SJCRH30 (cell line): ENCODE measurements around the gene SNCB. TPM values are rescaled to one million over a fixed set of nuclear protein-coding genes. Genes with fewer than 3 reads are reported as not detected.

Source experiments
- DNase-seq, 2 experiments: peaks; one replicate each; pipeline ENCODE4 v3.0.0-alpha.2; 2015 to 2020
- H3K27ac ChIP-seq: fragments of 250-450 bp; sonication (Bioruptor Pico); 2 replicates; pipeline ENCODE4 v1.5.1; 2020; ENCODE audit warnings: mild to moderate bottlenecking, moderate library complexity
- H3K27me3 ChIP-seq: fragments of 250-450 bp; sonication (Bioruptor Pico); 2 replicates; pipeline ENCODE4 v1.5.1; 2020; ENCODE audit warnings: mild to moderate bottlenecking, moderate library complexity
- H3K36me3 ChIP-seq: fragments of 250-450 bp; sonication (Bioruptor Pico); 2 replicates; pipeline ENCODE4 v1.5.1; 2020; ENCODE audit warnings: mild to moderate bottlenecking, moderate library complexity
- H3K4me1 ChIP-seq: fragments of 250-450 bp; sonication (Bioruptor Pico); 2 replicates; pipeline ENCODE4 v1.5.1; 2020; ENCODE audit warnings: mild to moderate bottlenecking, moderate library complexity
- H3K4me3 ChIP-seq: fragments of 250-450 bp; sonication (Bioruptor Pico); 2 replicates; pipeline ENCODE4 v1.5.1; 2020; ENCODE audit warnings: mild to moderate bottlenecking, moderate library complexity
- H3K9me3 ChIP-seq: fragments of 250-450 bp; sonication (Bioruptor Pico); replicated peaks from 2 replicates; pipeline ENCODE4 v1.5.1; 2020; ENCODE audit warnings: mild to moderate bottlenecking, moderate library complexity
- total RNA-seq: library from RNA; depleted of rRNA; stranded (reverse); fragments of >200 nt; shearing (Covaris generic); gene quantifications from 2 replicates; pipeline ENCODE4 v1.2.3, GENCODE V29; 2014; rRNA removed

Gene SNCB
- total RNA-seq: not detected in 2 replicates

DNA sequence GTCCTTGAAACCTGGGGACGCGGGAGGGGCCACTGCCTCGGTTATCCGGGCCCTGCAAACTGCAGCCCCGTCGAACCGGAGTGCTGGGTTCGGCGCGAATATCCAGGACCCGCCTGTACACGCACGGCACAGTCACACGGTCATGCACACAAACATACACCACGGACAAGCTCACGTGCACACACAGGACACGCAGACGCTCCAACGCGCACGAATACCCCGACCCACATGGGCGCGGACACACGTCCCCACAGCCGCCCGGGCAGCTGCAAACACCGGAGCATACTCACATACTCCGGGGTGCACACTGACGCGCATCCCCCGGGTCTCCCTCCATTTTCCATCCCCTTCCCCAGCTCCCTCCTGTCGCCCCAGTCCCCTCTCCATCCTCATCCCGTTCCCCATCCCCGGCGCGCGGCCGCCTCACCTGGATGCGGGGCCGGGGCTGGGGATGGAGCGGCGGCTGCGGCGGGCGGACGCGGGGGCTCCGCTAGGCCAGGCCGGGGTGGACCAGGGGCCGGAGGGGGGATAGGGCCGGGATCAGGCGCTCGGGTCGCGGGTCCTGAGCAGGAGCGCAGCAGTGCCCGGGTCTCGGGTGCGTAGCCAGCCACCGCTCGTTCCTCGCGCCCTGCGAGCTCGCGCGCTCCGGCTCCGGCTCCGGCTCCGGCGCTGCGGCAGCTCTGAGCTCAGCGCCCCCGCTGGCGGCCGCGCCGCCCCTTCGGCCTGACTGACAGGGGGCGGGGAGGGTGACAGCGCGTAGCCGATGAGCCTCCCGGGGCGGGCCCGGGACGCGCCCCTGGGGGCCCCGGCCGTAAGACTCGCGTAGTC is at the start of gene SNCB, which contains the start of gene EIF4E1B:
TSS of gene SNCB (minus strand) at position 682 of the 828 bp plus-strand sequence. CDS start 880 bp downstream, outside the sequence.
TSS of gene EIF4E1B (plus strand) at position 823 of the 828 bp plus-strand sequence. CDS start 12,113 bp downstream, outside the sequence.
- Histone ChIP-seq H3K27ac (no peak within 1 kb of the TSS), H3K9me3 (no peaks in the 10 kb centered on the region), H3K36me3 (no peaks in the 10 kb centered on the region), H3K27me3 (peaks cover 38% of the 10 kb centered on the region), H3K4me1 (no peaks in the 10 kb centered on the region), H3K4me3 (no peak within 1 kb of the TSS)
- no peak for DNase-seq

DNA sequence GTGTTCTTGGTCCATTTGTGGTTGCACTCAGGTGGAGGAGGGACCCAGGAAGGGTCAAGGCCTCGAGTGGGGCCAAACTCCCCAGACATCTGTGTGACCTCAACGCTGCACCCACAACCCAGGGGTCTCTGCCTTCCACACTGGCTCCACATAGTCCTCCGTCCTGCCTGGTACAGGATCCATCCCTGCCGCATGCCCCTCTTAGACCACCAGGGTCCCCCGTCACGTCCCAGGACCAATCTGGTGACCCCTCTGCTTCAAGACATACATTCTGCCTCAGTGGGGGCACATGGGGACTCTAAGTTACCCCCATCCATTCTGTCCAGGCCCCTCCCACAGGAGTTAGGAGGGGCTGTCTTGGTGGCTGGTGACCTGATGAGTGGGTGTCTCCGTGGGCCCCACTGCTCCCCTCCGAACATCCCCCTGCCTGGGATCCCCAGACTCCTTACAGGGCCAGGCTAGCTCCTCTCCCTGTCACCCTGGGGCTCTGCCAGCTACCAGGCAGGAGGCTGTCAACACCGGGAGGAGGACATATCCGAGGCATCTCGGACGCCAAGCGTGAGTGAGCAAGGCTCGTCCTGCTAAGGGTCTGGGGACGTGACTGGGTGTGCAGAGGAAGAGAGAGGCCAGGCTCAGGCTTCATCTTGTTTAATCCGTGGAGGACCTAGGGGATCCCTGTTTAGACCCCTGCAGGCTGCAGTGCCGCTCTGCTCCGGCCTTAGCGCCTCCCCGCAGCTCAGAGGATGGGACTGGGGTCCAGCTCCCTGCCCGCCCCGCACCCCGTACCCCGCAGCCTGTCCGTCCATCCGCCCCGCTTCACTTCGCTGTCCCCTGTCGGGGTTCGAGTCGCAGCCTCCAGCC is 49.3 kb upstream of the SNCB start:
- Histone ChIP-seq H3K27ac (no peak overlapping the region), H3K4me1 (no peaks in the 10 kb centered on the region), H3K9me3 (no peaks in the 10 kb centered on the region), H3K36me3 (no peaks in the 10 kb centered on the region), H3K27me3 (peaks cover 8% of the 10 kb centered on the region; the same call in 1 of the 2 replicates), H3K4me3 (no peak overlapping the region)
- no peak for DNase-seq

DNA sequence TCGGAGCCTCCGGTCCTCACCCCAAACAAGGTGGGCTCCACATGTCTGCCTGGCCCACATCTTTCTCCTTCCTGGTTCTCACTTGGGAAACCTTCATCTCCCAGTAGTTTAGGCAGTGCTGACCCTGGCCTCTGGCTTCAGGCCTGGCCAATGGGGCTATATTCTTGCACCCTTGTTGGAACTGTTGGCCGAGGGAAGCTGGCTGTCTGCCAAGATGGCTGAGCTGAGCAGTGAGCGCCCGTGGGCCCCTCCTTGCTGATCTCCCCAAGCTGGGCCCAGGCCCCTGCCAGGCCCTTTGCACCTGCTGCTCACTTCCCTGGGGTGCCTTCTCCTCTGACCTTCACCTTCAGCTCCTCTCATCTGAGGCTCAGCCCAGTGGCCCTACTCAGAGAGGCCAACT is 48.2 kb upstream of the SNCB start:
- no peaks in the 10 kb centered on the region for H3K36me3 ChIP-seq
- no peaks in the 10 kb centered on the region for H3K9me3 ChIP-seq
- no peak for DNase-seq
- H3K27ac ChIP-seq: no peak overlapping the region
- no peak overlapping the region for H3K4me3 ChIP-seq
- no peaks in the 10 kb centered on the region for H3K4me1 ChIP-seq
- H3K27me3 ChIP-seq: peaks cover 8% of the 10 kb centered on the region; the same call in 1 of the 2 replicates

DNA sequence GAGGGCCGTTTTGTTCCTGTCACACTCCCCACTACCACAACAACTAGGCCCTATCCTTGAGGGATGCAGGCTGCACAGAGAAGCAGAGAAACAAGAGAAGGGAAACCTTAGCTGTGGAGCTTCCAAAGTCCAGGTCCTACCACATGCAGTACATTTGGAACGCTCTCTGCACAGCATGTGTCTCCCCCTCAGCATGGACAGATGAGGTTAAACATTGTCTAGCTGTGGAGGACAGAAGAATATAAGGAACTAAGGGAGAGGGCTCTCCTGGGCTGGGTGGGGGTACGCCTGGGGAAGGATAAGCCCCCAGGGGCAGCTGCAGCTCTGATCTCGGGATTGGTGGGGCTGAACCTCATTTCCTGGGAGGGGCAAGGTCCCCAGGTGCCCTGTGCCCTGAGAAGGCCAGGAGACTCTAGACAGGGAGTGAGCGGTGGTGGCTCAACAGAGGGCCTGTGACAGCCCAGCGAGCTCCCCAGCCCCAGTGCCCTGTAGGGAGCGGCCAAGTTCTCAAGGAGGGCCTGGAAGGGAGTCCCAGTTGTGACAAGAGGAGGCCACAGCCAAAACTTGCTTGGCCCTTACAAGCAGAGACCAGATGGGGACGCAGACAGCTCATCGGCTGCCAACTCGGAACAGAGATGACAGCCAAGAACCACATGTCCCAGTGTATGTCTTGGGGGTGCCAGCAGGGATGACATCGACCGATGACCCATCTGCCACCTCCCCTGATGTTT is 47.0 kb upstream of the SNCB start:
- H3K36me3 ChIP-seq: no peaks in the 10 kb centered on the region
- H3K27ac ChIP-seq: no peak overlapping the region
- no peak for DNase-seq
- no peak overlapping the region for H3K4me3 ChIP-seq
- H3K4me1 ChIP-seq: no peaks in the 10 kb centered on the region
- H3K9me3 ChIP-seq: no peaks in the 10 kb centered on the region
- H3K27me3 ChIP-seq: peaks cover 7% of the 10 kb centered on the region; the same call in 1 of the 2 replicates

DNA sequence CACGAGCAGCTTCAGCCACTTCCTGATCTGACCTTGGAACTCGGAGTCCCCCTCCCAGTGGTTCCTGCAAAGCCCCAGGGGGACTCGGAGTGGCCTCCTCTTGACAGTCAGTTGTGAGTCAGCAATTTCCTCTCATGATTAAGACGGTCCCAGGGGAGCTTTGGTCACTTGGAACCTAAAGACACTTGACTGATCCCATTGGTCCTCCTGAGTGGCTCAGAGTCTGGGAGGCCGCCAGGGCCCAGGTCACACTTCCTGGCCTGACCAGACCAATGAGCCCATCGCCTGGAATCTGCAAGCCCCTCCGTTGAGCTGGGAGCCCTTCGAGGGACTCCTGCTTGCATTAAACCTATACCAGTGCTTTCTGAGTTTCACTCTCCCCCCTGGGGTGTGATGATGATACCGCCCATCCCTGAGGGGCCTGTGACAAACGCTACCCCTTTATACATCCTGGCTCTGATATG is 46.1 kb upstream of the SNCB start:
- Histone ChIP-seq H3K27me3 (no peaks in the 10 kb centered on the region), H3K4me1 (no peaks in the 10 kb centered on the region), H3K36me3 (no peaks in the 10 kb centered on the region), H3K9me3 (no peaks in the 10 kb centered on the region), H3K27ac (no peak overlapping the region), H3K4me3 (no peak overlapping the region)
- DNase-seq: no peak

DNA sequence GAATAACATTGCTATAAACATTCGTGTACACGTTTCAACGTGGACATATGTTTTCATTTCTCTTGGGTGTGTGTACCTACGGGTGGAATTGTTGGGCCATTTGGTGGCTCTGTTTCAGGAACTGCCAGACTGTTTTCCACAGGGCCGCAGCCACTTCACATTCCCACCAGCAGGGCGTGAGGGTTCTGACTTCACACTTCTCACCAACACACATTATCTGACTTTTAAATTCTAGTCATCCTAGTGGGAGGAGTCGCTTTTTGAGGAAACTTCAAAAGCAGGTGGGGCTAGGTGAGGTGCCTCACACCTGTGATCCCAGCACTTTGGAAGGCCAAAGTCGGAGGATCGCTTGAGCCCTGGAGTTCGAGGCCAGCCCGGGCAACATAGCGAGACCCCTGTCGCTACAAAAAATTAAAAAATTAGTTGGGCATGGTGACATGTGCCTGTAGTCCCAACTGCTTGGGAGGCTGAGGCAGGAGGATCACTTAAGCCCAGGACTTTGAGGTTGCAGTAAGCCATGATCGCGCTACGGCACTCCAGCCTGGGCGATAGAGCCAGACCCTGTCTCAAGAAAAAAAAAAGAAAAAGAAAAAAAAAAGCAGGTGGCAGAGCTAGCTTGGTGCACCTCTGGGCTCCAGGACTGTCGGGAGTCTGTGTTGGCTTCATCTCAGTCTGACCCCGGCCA is 45.5 kb upstream of the SNCB start:
- H3K36me3 ChIP-seq: no peaks in the 10 kb centered on the region
- H3K27me3 ChIP-seq: no peaks in the 10 kb centered on the region
- H3K27ac ChIP-seq: no peak overlapping the region
- no peaks in the 10 kb centered on the region for H3K9me3 ChIP-seq
- no peak overlapping the region for H3K4me3 ChIP-seq
- no peaks in the 10 kb centered on the region for H3K4me1 ChIP-seq
- DNase-seq: no peak

DNA sequence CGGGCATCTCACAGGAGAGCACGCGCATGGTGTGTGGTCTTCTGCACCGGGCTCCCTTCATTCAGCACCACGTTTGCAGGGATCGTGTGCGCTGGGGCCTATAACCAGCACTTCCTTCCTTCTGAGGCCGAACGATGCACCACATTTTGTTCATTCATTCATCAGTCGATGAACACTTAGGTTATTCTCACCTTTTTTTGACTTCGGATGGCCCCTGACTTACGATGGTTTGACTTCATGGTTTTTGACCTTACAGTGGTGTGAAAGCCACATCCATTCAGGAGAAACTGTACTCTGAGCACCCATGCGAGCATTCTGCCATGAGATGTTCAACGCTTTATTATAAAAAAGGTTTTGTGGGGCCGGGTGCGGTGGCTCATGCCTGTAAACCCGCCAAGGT is 44.5 kb upstream of the SNCB start:
- no peak for DNase-seq
- Histone ChIP-seq H3K9me3 (no peaks in the 10 kb centered on the region), H3K4me1 (no peaks in the 10 kb centered on the region), H3K4me3 (no peak overlapping the region), H3K27ac (no peak overlapping the region), H3K27me3 (peaks cover 3% of the 10 kb centered on the region; the same call in 1 of the 2 replicates), H3K36me3 (no peaks in the 10 kb centered on the region)

DNA sequence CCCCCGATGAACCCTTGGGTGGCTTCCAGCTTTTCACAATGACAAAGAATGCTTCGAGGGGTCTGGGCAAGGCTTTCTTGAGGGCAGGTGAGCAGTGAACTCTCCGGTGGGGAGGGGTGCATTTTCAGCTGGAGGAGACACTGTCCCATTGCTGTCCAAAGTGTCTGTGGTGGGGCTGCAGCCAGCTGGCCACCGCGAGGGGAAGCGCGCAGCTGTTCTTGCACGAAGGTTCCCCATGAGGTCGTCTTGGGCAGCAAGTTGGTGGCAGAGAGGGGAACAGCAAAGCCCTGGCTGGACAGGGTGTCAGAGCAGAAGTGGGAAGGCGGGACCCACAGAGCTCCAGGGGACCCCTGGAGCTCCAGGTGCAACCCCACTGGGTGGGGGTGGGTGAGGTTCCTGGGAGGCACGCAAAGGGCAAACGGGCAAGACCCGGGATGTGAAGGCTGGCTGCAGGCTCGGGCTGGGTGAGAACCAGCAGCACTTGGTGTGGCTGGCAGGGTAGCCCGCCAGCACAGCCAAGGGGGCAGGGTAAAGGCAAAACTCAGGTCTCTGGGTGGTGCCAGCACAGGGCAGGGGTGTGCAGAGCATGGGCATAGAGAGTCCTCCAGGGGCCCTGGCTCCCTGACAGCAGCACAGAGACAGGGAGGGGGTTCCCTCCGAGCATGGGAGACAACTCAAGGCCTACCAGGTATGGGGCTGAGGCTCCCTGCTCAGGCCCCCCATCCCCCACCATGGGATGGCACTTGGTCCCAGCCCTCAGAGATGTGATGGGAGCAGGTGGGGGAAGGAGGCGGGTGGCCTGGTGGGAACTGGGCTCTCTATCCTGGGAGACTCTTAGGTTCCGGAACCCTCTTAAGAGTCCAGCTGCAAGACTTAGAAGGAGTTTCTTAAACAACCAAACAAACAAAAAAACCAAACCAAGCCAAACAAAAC is 43.6 kb upstream of the SNCB start:
- H3K27me3 ChIP-seq: peaks cover 5% of the 10 kb centered on the region; the same call in 1 of the 2 replicates
- no peak overlapping the region for H3K27ac ChIP-seq
- H3K4me3 ChIP-seq: no peak overlapping the region
- no peaks in the 10 kb centered on the region for H3K4me1 ChIP-seq
- no peak for DNase-seq
- no peaks in the 10 kb centered on the region for H3K9me3 ChIP-seq
- no peaks in the 10 kb centered on the region for H3K36me3 ChIP-seq

DNA sequence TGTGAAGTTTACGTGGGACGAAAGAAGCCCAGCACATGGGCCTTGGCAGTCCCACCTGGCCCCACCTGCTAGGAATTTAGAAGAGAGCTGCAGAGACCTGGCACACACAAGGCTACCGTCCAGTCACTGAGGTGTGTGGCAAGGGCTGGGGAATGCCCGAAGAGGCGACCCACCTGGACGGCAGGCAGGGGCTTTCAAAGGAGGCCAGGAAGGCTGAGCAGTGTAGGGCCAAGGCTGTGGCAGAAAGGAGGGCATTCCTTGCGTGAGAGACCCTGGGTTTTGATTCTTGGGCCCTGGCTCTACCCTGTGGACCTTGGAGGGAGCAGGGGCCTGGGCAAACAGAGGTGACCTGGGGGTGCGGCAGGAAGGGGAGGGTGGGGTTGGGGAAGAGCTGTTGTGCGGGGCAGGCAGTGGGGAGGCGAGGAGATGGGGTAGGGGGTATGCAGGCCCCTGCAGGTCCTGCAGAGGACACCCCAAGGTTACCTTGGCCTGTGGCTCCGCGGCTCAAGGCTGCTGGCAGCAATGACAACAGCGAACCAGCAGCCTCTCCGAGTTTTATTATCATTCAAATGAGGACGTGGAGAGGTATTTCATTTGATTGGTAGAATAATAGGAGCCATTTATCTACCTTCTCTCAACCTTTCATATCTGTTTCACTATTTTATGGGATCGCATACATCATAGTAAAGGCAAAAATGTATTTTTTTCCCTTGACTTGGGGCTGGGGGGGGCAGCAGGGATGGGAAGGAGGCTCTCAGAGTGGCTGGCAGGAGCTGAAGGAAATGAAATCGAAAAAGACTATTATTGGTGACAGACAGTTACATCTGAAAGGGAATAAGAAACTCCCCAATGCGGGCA is 41.8 kb upstream of the SNCB start:
- Histone ChIP-seq H3K27ac (no peak overlapping the region), H3K27me3 (peaks cover 5% of the 10 kb centered on the region; the same call in 1 of the 2 replicates), H3K4me3 (no peak overlapping the region), H3K4me1 (no peaks in the 10 kb centered on the region), H3K9me3 (no peaks in the 10 kb centered on the region), H3K36me3 (no peaks in the 10 kb centered on the region)
- DNase-seq: no peak

DNA sequence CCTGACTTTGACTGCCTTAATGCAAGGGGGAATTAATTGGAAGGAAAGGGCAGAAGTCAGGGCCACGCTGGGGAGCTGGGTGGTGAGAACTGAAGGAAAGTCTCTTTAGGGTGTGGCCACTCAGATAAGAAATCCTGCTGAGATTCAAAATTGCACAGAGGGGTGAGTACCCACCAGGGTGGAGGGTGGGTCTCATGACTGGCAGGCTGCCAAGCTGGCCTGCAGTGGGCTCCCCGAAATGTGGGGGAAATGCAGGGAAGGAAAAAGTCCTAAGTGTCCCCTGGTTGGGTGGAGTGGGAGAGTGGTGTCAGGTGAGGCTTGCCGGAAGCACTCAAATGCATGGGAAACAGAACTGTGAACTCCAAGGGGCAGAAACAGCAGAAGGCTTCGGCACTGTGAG is 41.1 kb upstream of the SNCB start:
- DNase-seq: no peak
- Histone ChIP-seq H3K27ac (no peak overlapping the region), H3K36me3 (no peaks in the 10 kb centered on the region), H3K27me3 (peaks cover 5% of the 10 kb centered on the region; the same call in 1 of the 2 replicates), H3K4me1 (no peaks in the 10 kb centered on the region), H3K4me3 (no peak overlapping the region), H3K9me3 (no peaks in the 10 kb centered on the region)

DNA sequence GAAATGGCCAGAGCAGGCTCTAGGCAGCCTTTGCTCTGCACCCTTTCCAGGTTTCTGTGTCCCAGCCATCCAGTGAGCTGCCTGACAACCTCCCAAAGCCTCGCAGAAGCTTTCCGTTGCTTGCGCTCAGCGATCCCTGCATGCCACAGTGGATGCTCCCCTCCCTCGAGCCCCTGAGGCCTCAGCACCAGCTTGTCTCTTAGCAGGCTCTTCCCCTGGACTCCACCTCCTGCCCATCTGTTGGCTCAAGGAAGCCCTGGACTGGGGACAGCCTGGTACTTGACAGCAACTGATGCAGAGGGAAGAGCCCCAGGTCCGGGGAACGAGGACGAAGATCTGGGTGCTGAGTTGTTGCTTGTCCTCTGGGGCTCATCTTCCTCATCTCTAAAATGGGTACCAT is 40.1 kb upstream of the SNCB start:
- no peak overlapping the region for H3K4me3 ChIP-seq
- H3K36me3 ChIP-seq: no peaks in the 10 kb centered on the region
- no peaks in the 10 kb centered on the region for H3K9me3 ChIP-seq
- no peak overlapping the region for H3K27ac ChIP-seq
- peaks cover 5% of the 10 kb centered on the region; the same call in 1 of the 2 replicates for H3K27me3 ChIP-seq
- no peaks in the 10 kb centered on the region for H3K4me1 ChIP-seq
- DNase-seq: no peak

DNA sequence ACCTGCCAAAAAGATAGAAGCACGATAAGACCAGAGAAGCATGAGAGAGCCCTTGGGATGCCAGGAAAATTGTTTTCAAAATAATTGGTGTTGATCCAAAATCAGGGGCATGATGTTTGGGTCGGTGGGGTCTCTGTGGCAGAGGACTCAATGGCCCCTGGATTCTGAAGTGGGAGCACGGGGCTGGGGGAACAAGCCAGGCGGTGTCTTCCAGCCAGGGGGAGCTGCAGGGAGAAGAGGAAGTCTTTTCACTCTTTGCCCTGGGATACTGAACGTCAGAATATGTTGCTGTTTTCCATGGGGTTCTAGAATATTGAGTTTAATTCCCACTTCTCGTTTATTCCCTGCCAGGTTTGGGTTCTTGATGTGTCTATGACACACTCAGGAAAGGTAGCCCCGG is 37.3 kb upstream of the SNCB start:
- Histone ChIP-seq H3K4me3 (no peak overlapping the region), H3K4me1 (no peaks in the 10 kb centered on the region), H3K36me3 (no peaks in the 10 kb centered on the region), H3K27ac (no peak overlapping the region), H3K9me3 (no peaks in the 10 kb centered on the region), H3K27me3 (peaks cover 5% of the 10 kb centered on the region; the same call in 1 of the 2 replicates)
- no peak for DNase-seq
